ENCODE measurements around the gene ATRAID.

DNA sequence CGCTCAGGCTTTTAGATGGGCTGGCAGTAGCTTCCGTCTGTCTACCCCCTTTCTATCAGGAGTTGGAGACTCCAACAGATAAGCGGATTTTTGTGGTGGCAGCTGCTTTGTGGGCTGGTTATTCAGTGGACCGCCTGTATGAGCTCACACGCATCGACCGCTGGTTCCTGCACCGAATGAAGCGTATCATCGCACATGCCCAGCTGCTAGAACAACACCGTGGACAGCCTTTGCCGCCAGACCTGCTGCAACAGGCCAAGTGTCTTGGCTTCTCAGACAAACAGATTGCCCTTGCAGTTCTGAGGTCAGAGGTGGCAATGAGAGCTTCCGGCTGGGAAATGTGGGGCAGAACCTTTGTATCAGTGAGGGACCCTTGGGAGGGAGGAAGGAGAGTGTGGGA is 20.1 kb downstream of the ATRAID start:
- no peak for TF ChIP-seq CTCF (conservative IDR thresholded peaks at IDR 0.05)
- no peak for TF ChIP-seq EZH2 (IDR thresholded peaks at IDR 0.05; ENCODE audit: low read depth)

Measured in PC-9 (cell line).